Parathyroid adenoma (tissue), 2 donors: ENCODE data around the gene KCNJ6.

Source experiments
- H2AFZ ChIP-seq: fragments of 300-600 bp; sonication (generic); one replicate; pipeline ENCODE4 v1.7.0; 2017; ENCODE audit warnings: antibody characterized with exemption, mild to moderate bottlenecking
- H3K27ac ChIP-seq: fragments of 300-600 bp; sonication (generic); one replicate; pipeline ENCODE4 v1.7.0; 2017
- H3K27me3 ChIP-seq: fragments of 300-600 bp; sonication (generic); one replicate; pipeline ENCODE4 v1.7.0; 2017; ENCODE audit warnings: low read length; ENCODE audit not compliant: control insufficient read depth, insufficient read depth
- H3K36me3 ChIP-seq: fragments of 300-600 bp; sonication (generic); one replicate; pipeline ENCODE4 v1.7.0; 2017; ENCODE audit warnings: low read length; ENCODE audit not compliant: control insufficient read depth, insufficient read depth
- H3K4me1 ChIP-seq: fragments of 300-600 bp; sonication (generic); one replicate; pipeline ENCODE4 v1.7.0; 2017; ENCODE audit warnings: control low read depth
- H3K4me2 ChIP-seq: fragments of 300-600 bp; sonication (generic); one replicate; pipeline ENCODE4 v1.7.0; 2017; ENCODE audit warnings: low read length
- H3K4me3 ChIP-seq: fragments of 300-600 bp; sonication (generic); one replicate; pipeline ENCODE4 v1.7.0; 2017; ENCODE audit warnings: low read depth, low read length
- H3K79me2 ChIP-seq: fragments of 300-600 bp; sonication (generic); one replicate; pipeline ENCODE4 v1.7.0; 2017; ENCODE audit warnings: control low read depth
- H3K9ac ChIP-seq: fragments of 300-600 bp; sonication (generic); one replicate; pipeline ENCODE4 v1.7.0; 2017; ENCODE audit warnings: mild to moderate bottlenecking
- H3K9me3 ChIP-seq: fragments of 300-600 bp; sonication (generic); one replicate; pipeline ENCODE4 v1.7.0; 2017; ENCODE audit warnings: low read length; ENCODE audit not compliant: control insufficient read depth
- TF ChIP-seq, protein P1 (sequence below): fragments of 300-600 bp; sonication (generic); IDR thresholded peaks from one replicate; pipeline ENCODE4 v1.7.0; 2017; ENCODE audit warnings: antibody characterized with exemption, mild to moderate bottlenecking
- donor health status: primary hyperparathyroidism.

KCNJ6 gene

DNA sequence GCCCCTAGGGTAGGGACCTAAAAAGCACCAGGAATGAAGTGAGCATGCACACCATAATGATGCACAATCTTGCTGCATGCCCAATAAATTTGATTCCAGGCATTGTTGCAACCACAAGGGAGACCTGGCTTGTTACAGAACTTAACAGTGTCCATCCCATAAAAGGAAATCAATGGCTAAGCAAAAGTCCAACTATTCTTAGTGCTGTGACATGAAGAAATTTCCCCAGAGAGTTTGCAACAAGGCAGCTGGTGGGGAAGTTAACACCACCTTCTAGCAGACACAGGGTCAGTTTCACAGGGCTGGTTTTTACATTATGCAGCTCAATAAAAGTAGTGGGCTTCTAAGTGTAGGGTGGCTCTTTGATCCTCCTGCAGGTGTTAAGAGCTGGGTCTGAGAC, 221.1 kb downstream of the KCNJ6 start:
- Histone ChIP-seq H3K27ac (no peak overlapping the region), H3K36me3 (no peaks in the 10 kb centered on the region), H3K4me1 (no peaks in the 10 kb centered on the region), H3K4me2 (no peak overlapping the region), H3K4me3 (no peak overlapping the region), H3K27me3 (peaks cover 3% of the 10 kb centered on the region), H3K9me3 (no peaks in the 10 kb centered on the region), H3K79me2 (no peaks in the 10 kb centered on the region), H2AFZ (no peak overlapping the region), H3K9ac (no peak overlapping the region)
- TF ChIP-seq, protein P1, sequence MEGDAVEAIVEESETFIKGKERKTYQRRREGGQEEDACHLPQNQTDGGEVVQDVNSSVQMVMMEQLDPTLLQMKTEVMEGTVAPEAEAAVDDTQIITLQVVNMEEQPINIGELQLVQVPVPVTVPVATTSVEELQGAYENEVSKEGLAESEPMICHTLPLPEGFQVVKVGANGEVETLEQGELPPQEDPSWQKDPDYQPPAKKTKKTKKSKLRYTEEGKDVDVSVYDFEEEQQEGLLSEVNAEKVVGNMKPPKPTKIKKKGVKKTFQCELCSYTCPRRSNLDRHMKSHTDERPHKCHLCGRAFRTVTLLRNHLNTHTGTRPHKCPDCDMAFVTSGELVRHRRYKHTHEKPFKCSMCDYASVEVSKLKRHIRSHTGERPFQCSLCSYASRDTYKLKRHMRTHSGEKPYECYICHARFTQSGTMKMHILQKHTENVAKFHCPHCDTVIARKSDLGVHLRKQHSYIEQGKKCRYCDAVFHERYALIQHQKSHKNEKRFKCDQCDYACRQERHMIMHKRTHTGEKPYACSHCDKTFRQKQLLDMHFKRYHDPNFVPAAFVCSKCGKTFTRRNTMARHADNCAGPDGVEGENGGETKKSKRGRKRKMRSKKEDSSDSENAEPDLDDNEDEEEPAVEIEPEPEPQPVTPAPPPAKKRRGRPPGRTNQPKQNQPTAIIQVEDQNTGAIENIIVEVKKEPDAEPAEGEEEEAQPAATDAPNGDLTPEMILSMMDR: no peak

DNA sequence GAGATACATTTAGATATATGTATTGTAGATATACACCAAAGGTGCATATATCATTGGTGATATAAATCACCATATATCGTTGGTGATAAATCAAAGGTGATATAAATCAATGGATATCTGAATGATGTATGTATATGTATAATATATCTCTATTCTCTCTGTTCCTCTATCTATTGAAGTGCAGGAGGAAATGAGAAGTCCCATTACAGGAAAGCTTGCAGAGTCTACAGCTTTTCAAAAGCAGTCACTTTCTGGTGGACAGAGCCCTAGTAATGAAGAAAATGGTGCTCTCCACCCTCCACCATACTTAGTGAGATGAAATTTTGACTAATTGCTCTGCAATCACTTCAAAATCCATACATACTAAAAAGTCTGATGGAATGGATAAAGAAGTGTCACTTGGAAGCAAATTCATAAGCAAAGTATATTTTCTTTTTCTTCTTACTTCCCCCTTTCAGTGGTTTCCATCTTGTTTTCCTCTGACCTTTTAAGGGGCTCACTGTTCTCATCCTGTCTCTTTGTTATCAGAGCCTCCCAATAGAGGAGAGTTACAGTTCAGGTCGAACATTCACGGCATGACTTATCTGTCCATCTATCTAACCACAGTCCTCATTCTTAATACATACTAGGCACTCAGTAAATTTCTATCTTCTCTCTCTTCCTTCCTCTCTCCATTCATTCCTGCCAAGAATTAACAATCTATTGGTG, 227.2 kb downstream of the KCNJ6 start:
- Histone ChIP-seq H3K4me3 (no peak overlapping the region), H2AFZ (no peak overlapping the region), H3K79me2 (no peaks in the 10 kb centered on the region), H3K36me3 (no peaks in the 10 kb centered on the region), H3K9me3 (no peaks in the 10 kb centered on the region), H3K27me3 (no peaks in the 10 kb centered on the region), H3K9ac (no peak overlapping the region), H3K4me2 (no peak overlapping the region), H3K4me1 (no peaks in the 10 kb centered on the region), H3K27ac (no peak overlapping the region)
- TF ChIP-seq, protein P1: no peak

DNA sequence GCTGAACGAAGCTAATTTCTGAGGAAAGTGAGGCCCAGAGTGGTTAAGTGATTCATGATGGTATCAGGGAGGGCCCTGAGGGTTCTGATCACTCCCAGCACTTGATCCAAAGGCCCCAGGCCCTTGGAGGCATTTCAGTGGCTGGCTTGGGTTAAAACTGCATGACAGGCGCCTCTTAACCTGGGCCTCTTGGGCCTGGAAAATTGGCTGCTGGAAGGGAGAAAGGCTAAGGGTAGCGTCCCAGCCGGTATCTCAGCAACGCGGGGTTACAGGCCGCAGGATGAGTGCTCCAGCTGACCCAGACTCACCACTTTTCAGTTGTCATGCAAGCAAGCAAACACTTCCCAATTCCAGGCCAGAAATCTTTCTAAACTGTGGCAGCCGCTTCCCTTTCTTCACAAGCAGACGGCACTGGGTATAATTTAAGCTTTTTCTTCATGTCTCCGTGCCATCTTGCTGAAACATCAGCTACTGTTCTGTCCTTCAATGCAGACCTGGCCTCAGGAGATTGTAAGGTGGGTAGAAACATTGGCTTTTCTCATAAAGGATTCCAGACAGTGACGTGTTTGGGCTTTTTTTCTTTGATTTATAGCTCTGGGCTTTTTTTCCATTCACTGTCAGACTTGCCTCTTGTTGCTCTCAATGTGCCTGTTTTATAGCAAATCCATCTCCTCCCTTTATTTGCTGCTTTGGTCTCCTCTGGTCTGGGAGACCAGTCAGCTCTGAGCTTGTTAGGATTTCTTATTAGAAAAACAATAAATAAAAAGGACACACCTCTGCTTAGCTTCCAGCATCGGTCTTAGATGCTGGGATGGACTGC, 229.1 kb downstream of the KCNJ6 start:
- no peak overlapping the region for H3K4me2 ChIP-seq
- H3K9ac ChIP-seq: no peak overlapping the region
- no peaks in the 10 kb centered on the region for H3K4me1 ChIP-seq
- no peak overlapping the region for H3K4me3 ChIP-seq
- no peaks in the 10 kb centered on the region for H3K27me3 ChIP-seq
- no peak overlapping the region for H3K27ac ChIP-seq
- H2AFZ ChIP-seq: no peak overlapping the region
- no peaks in the 10 kb centered on the region for H3K79me2 ChIP-seq
- H3K9me3 ChIP-seq: no peaks in the 10 kb centered on the region
- TF ChIP-seq, protein P1: no peak
- no peaks in the 10 kb centered on the region for H3K36me3 ChIP-seq

DNA sequence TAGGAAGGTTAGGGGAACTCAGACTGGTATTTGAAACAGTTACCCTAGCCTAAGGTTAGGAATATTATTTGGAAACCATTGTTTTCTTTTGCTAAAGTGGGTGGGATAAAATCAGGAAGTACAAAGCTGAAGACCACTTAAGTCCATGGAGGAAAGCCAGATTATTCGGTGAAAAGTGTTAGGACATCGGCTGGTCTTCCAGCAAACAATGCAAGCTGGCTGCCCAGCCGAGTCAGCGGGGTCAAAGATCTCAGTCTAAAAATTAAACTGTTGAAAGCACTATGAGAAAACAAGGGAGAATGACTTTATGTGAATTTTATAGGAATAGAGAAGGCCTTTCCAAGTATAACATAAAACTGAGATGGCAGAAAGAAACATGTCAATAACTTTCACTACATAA, 231.7 kb downstream of the KCNJ6 start:
- H3K36me3 ChIP-seq: no peaks in the 10 kb centered on the region
- TF ChIP-seq, protein P1: no peak
- no peaks in the 10 kb centered on the region for H3K4me1 ChIP-seq
- no peaks in the 10 kb centered on the region for H3K9me3 ChIP-seq
- no peak overlapping the region for H3K27ac ChIP-seq
- no peaks in the 10 kb centered on the region for H3K27me3 ChIP-seq
- H3K4me2 ChIP-seq: no peak overlapping the region
- H3K79me2 ChIP-seq: no peaks in the 10 kb centered on the region
- H2AFZ ChIP-seq: no peak overlapping the region
- H3K9ac ChIP-seq: no peak overlapping the region
- no peak overlapping the region for H3K4me3 ChIP-seq
